DND-41 (cell line): Measurements from ENCODE around the gene CCNT1.
"Not testable (repeated sequence)": the region's sequence is repeated elsewhere in the genome, so short reads cannot be mapped to it uniquely, and the experiment has no call there.

Source experiments
- EZH2 ChIP-seq: IDR thresholded peaks from 3 replicates; pipeline ENCODE4 v1.6.1; 2012; ENCODE audit warnings: borderline replicate concordance, low read depth, mild to moderate bottlenecking, moderate library complexity, low read length, inconsistent platforms; ENCODE audit not compliant: severe bottlenecking
- TF ChIP-seq, protein P1 (sequence below): IDR thresholded peaks from 2 replicates; pipeline ENCODE4 v1.5.1; 2012; ENCODE audit warnings: borderline replicate concordance, low read length, moderate library complexity, mild to moderate bottlenecking; ENCODE audit not compliant: poor library complexity, severe bottlenecking; ENCODE audit errors: extremely low read depth

DNA sequence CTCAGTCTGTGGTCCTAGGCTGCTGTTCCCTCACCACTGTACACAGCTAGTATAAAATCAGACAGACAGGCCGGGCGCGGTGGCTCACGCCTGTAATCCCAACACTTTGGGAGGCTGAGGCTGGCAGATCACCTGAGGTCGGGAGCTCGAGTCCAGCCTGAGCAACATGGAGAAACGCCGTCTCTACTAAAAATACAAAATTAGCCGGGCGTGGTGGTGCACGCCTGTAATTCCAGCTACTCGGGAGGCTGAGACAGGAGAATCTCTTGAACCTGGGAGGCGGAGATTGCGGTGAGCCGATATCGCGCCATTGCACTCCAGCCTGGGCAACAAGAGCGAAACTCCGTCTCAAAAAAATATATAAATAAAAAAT, 34.0 kb downstream of the CCNT1 start:
- TF ChIP-seq, protein P1, sequence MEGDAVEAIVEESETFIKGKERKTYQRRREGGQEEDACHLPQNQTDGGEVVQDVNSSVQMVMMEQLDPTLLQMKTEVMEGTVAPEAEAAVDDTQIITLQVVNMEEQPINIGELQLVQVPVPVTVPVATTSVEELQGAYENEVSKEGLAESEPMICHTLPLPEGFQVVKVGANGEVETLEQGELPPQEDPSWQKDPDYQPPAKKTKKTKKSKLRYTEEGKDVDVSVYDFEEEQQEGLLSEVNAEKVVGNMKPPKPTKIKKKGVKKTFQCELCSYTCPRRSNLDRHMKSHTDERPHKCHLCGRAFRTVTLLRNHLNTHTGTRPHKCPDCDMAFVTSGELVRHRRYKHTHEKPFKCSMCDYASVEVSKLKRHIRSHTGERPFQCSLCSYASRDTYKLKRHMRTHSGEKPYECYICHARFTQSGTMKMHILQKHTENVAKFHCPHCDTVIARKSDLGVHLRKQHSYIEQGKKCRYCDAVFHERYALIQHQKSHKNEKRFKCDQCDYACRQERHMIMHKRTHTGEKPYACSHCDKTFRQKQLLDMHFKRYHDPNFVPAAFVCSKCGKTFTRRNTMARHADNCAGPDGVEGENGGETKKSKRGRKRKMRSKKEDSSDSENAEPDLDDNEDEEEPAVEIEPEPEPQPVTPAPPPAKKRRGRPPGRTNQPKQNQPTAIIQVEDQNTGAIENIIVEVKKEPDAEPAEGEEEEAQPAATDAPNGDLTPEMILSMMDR, result not testable (repeated sequence)
- not testable (repeated sequence) for TF ChIP-seq EZH2
